GM12878 (cell line): ENCODE results near the gene IGFBP1. TPM values are rescaled to one million over a fixed set of nuclear protein-coding genes. Genes with fewer than 3 reads are reported as not detected.

ENCODE experiments used
- ATAC-seq: fragments of 200-7000 bp; cut with Tn5 transposase; 3 replicates; pipeline ENCODE4 v1.9.1; 2020; ENCODE audit warnings: mild to moderate bottlenecking, moderate library complexity
- BruUV-seq: library from RNA; stranded (reverse); fragments of 400-500 nt; replicated peaks from 2 replicates; lab custom pipeline; 2021; lab: Mats Ljungman, UMichigan
- CTCF ChIA-PET: fragments of 300-600 bp; sonication (Branson Sonifier 250); formaldehyde crosslinking; extraction: SDS; loops from one replicate; lab custom pipeline; 2021; ENCODE audit warnings: inconsistent platforms; lab: Yijun Ruan, JAX
- POLR2A ChIA-PET: fragments of 350-600 bp; formaldehyde crosslinking; extraction: SDS; loops from one replicate; lab custom pipeline; 2021; ENCODE audit warnings: inconsistent platforms; lab: Charles Lee
- RAD21 ChIA-PET: fragments of 300-600 bp; sonication (Branson Sonifier 250); formaldehyde crosslinking; loops from one replicate; lab custom pipeline; 2023; ENCODE audit warnings: antibody characterized with exemption; ENCODE audit not compliant: unreplicated experiment; lab: Charles Lee
- SMC1A ChIA-PET: fragments of 300-600 bp; sonication (Branson Sonifier 250); formaldehyde crosslinking; loops from one replicate; lab custom pipeline; 2023; ENCODE audit not compliant: unreplicated experiment, uncharacterized antibody; lab: Charles Lee
- DNase-seq: peaks from one replicate; pipeline ENCODE4 v3.0.0-alpha.2; 2011; ENCODE audit warnings: low read depth, low spot score
- FAIRE-seq: peaks from 3 replicates; lab custom pipeline; 2011; peaks lifted over from hg19 to GRCh38; lab: Jason Lieb, UNC
- H2AFZ ChIP-seq: 2 replicates; pipeline ENCODE4 v1.6.0; 2011; ENCODE audit warnings: low read depth, low read length, control low read depth; ENCODE audit not compliant: control insufficient read depth
- H3K27ac ChIP-seq: 2 replicates; pipeline ENCODE4 v1.5.1; 2011; ENCODE audit warnings: control low read depth; ENCODE audit not compliant: control insufficient read depth, insufficient read depth
- H3K27me3 ChIP-seq, 2 experiments: replicated peaks in 1 of 2; 2 replicates each; pipeline versions ENCODE4 v1.6.0 to v1.6.1; 2011; ENCODE audit warnings: low read length in 1 of 2; ENCODE audit not compliant: control insufficient read depth in 2 of 2, insufficient read depth in 2 of 2
- H3K36me3 ChIP-seq, 2 experiments: 2 replicates each; pipeline ENCODE4 v1.5.1; 2011; ENCODE audit warnings: low read length in 1 of 2; ENCODE audit not compliant: control insufficient read depth in 2 of 2, insufficient read depth in 2 of 2
- H3K4me1 ChIP-seq: 2 replicates; pipeline ENCODE4 v1.6.1; 2011; ENCODE audit warnings: mild to moderate bottlenecking, low read length, moderate library complexity, mixed read lengths; ENCODE audit not compliant: control insufficient read depth, insufficient read depth
- H3K4me2 ChIP-seq: 2 replicates; pipeline ENCODE4 v1.6.0; 2011; ENCODE audit warnings: control low read depth; ENCODE audit not compliant: control insufficient read depth, insufficient read depth
- H3K4me3 ChIP-seq: fragments of 200-600 bp; sonication (generic); 2 replicates; pipeline ENCODE4 v1.5.1; 2016
- H3K79me2 ChIP-seq: 2 replicates; pipeline ENCODE4 v1.6.0; 2011; ENCODE audit warnings: low read length; ENCODE audit not compliant: control insufficient read depth, insufficient read depth
- H3K9ac ChIP-seq: 2 replicates; pipeline ENCODE4 v1.8.0; 2011; ENCODE audit warnings: low read length, control low read depth, mixed read lengths; ENCODE audit not compliant: control insufficient read depth, insufficient read depth
- H3K9me3 ChIP-seq: replicated peaks from 3 replicates; pipeline ENCODE4 v1.5.1; 2011; ENCODE audit warnings: mild to moderate bottlenecking, low read length; ENCODE audit not compliant: control insufficient read depth, insufficient read depth
- H4K20me1 ChIP-seq: 2 replicates; pipeline ENCODE4 v1.6.0; 2011; ENCODE audit not compliant: control insufficient read depth, insufficient read depth
- MAX ChIP-seq: IDR thresholded peaks from 2 replicates; pipeline ENCODE4 v1.6.1; 2012; ENCODE audit warnings: low read depth, low read length, improper control_type of control experiment
- SKIL ChIP-seq: fragments of 450-650 bp; IDR thresholded peaks from 2 replicates; pipeline ENCODE4 v1.6.1; 2017; ENCODE audit warnings: mild to moderate bottlenecking, low read depth, inconsistent platforms; ENCODE audit not compliant: poor library complexity, severe bottlenecking
- SUPT20H ChIP-seq: IDR thresholded peaks from 2 replicates; pipeline ENCODE4 v1.6.1; 2011; ENCODE audit warnings: low read depth, mild to moderate bottlenecking, low read length, moderate library complexity, borderline replicate concordance; ENCODE audit not compliant: control insufficient read depth
- SUZ12 ChIP-seq: fragments of 200-600 bp; sonication (generic); IDR thresholded peaks from one replicate; pipeline ENCODE4 v1.6.1; 2018; ENCODE audit warnings: antibody characterized with exemption, mild to moderate bottlenecking; ENCODE audit not compliant: unreplicated experiment
- WGBS: methylation state at CpG from one replicate; pipeline ENCODE4 v1.1.6; 2016; ENCODE audit warnings: low lambda C conversion rate; ENCODE audit not compliant: insufficient replicate concordance, insufficient coverage; ENCODE audit errors: missing lambda C conversion rate; 5-methylcytosine and 5-hydroxymethylcytosine counted together
- in situ Hi-C: fragments of 300-500 bp; cut with MboI; formaldehyde crosslinking; loops from 9 replicates; pipeline ENCODE4 v1.14.3; 2018; ENCODE audit warnings: mixed read lengths
- intact Hi-C: fragments of 100-400 bp; cut with micrococcal nuclease; formaldehyde crosslinking; loops from one replicate; pipeline ENCODE4 v1.14.2; 2022; ENCODE audit not compliant: unreplicated experiment
- polyA plus RNA-seq, 11 experiments: library from polyadenylated mRNA; depleted of rRNA in 4 of 11; unstranded in 6 of 11; stranded (reverse) in 5 of 11; fragments of >200 nt; fragmentation: Nextera tagmentation in 4 of 11; fragmentation: Illumina TruSeq in 1 of 11; extraction: Ambion mirVana in 4 of 11; extraction: Trizol in 1 of 11; gene quantifications; 1 replicate in 1 of 11; 2 replicates in 10 of 11; pipeline versions ENCODE4 v1.2.1 to v1.2.3, GENCODE V29; 2011 to 2016; ENCODE audit warnings: inconsistent platforms in 2 of 11, missing spikeins in 2 of 11, low read depth in 1 of 11
- total RNA-seq, 4 experiments: library from RNA; depleted of rRNA in 3 of 4; stranded (reverse); fragments of >200 nt in 3 of 4; fragmentation: Illumina TruSeq in 1 of 4; extraction: Trizol in 1 of 4; gene quantifications; 2 replicates each; pipeline versions ENCODE4 v1.2.1 to v1.2.3, GENCODE V29; 2013 to 2021

IGFBP1 gene
- total and polyA plus RNA-seq, 10 of the 15 experiments (the other 5 are each of a cell fraction or from before 2014, with no cell fraction given) = 0.13 TPM; not detected in 9

GRCh38 chr7:45919993-45920459, 31.7 kb downstream of the IGFBP1 start:
- ChIA-PET POLR2A (no interaction called here), RAD21 (interaction anchor here (1.1 to 4.5 kb wide), 3 partner anchors 219 to 430 kb away, joined by 3 to 41 read pairs (median 17); no protein-coding TSS in a partner anchor), CTCF (interaction anchor here (1.0 to 9.6 kb wide), 7 partner anchors 30 to 1168 kb away, joined by 3 to 91 read pairs (median 16); no protein-coding TSS in a partner anchor), SMC1A (interaction anchor here (0.6 to 4.9 kb wide), 5 partner anchors 193 to 437 kb away, joined by 3 to 48 read pairs (median 5); no protein-coding TSS in a partner anchor)
- WGBS = 22% methylated on average over 19 of the region's 19 CpGs
- intact Hi-C loops = loop anchor here (5.0 to 10.0 kb wide), 5 partner anchors 137 to 1335 kb away; no protein-coding TSS in a partner anchor
- in situ Hi-C loops = loop anchor here (5.0 kb wide), 3 partner anchors 432 to 1262 kb away; no protein-coding TSS in a partner anchor
- no TSS peak for BruUV-seq
- Histone ChIP-seq H3K4me1 (no peaks in the 10 kb centered on the region), H3K36me3 (no peaks in the 10 kb centered on the region), H3K4me2 (no peak overlapping the region), H2AFZ (no peak overlapping the region), H3K4me3 (no peak overlapping the region), H3K27ac (no peak overlapping the region), H4K20me1 (peaks cover 2% of the 10 kb centered on the region; the same call in 1 of the 2 replicates), H3K9ac (no peak overlapping the region), H3K9me3 (no peaks in the 10 kb centered on the region), H3K27me3 (peaks cover 2 to 3% of the 10 kb centered on the region in 2 experiments; a peak in 3 of 4 replicates), H3K79me2 (no peaks in the 10 kb centered on the region)
- ATAC-seq (no peak), FAIRE-seq (no peak), DNase-seq (no peak)
- TF ChIP-seq SKIL (no peak), SUPT20H (no peak), SUZ12 (peak; percentile 8), MAX (no peak)
